ENCODE results near the gene TMEM212. TPM values are rescaled to one million over a fixed set of nuclear protein-coding genes. Genes with fewer than 3 reads are reported as not detected.

The TMEM212 gene
- total and polyA plus RNA-seq, 9 of the 15 experiments (the other 6 are each of a cell fraction or from before 2014, with no cell fraction given), result not detected

DNA sequence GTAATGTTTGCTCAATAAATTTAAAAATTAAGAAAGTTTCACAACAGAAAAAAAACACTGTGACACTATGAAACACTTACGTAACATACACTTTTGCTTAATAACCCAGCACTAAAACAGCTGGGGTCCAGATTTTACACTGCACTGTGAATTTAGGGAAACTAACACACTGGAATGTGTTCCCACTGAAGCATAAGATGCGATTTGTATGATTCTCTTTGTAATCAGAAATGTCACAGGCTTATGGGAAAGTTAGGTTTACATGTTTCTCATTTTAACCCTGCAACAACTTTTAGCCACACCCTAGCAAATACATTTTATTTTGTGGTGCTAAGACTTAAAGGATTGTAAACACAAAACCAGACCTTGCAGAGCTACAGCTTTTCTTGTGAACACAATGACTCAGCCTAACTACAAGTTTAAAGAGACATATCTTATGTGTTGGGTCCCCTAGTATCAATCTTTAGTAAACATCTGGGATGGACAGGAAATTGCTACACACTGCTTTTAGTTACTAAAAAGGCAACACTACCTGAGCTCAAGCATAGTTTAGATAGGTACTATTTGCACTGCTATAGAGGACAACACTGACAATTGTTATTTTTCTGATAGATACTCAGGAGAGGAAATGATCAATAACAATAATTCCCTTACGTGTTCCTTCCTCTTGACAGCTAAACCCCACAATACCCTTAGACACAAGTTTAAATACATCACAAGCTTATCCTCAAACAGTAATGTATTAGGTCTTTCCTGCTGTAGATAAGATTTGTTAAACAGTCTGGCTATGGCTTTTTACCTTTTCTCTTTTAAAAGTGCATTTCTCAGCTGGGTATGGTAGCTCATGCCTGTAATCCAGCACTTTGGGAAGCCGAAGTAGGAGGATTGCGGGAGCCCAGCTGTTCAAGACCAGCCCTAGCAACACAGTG lies 36.7 kb upstream of the TMEM212 start (continued):
- TF ChIP-seq, protein P1, sequence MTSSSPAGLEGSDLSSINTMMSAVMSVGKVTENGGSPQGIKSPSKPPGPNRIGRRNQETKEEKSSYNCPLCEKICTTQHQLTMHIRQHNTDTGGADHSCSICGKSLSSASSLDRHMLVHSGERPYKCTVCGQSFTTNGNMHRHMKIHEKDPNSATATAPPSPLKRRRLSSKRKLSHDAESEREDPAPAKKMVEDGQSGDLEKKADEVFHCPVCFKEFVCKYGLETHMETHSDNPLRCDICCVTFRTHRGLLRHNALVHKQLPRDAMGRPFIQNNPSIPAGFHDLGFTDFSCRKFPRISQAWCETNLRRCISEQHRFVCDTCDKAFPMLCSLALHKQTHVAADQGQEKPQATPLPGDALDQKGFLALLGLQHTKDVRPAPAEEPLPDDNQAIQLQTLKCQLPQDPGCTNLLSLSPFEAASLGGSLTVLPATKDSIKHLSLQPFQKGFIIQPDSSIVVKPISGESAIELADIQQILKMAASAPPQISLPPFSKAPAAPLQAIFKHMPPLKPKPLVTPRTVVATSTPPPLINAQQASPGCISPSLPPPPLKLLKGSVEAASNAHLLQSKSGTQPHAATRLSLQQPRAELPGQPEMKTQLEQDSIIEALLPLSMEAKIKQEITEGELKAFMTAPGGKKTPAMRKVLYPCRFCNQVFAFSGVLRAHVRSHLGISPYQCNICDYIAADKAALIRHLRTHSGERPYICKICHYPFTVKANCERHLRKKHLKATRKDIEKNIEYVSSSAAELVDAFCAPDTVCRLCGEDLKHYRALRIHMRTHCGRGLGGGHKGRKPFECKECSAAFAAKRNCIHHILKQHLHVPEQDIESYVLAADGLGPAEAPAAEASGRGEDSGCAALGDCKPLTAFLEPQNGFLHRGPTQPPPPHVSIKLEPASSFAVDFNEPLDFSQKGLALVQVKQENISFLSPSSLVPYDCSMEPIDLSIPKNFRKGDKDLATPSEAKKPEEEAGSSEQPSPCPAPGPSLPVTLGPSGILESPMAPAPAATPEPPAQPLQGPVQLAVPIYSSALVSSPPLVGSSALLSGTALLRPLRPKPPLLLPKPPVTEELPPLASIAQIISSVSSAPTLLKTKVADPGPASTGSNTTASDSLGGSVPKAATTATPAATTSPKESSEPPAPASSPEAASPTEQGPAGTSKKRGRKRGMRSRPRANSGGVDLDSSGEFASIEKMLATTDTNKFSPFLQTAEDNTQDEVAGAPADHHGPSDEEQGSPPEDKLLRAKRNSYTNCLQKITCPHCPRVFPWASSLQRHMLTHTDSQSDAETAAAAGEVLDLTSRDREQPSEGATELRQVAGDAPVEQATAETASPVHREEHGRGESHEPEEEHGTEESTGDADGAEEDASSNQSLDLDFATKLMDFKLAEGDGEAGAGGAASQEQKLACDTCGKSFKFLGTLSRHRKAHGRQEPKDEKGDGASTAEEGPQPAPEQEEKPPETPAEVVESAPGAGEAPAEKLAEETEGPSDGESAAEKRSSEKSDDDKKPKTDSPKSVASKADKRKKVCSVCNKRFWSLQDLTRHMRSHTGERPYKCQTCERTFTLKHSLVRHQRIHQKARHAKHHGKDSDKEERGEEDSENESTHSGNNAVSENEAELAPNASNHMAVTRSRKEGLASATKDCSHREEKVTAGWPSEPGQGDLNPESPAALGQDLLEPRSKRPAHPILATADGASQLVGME (CRISPR knock-in tag; IDR thresholded peaks at IDR 0.05), result no peak
- TF ChIP-seq SMARCC2 (IDR thresholded peaks at IDR 0.05; ENCODE audit: low read depth) (peak; percentile 77; the same call in 1 of the 2 replicates), MAFF (IDR thresholded peaks at IDR 0.05; ENCODE audit: low read length) (peak; percentile 88), ZNF436 (CRISPR knock-in tag; IDR thresholded peaks at IDR 0.05) (no peak), SNRNP70 (optimal IDR thresholded peaks at IDR 0.05; ENCODE audit: low read depth, low read length) (no peak), EWSR1 (IDR thresholded peaks at IDR 0.05; ENCODE audit: borderline replicate concordance, low read depth, partially characterized antibody) (no peak), SIX5 (IDR thresholded peaks at IDR 0.05; ENCODE audit: borderline replicate concordance in 1 of 2, insufficient read depth in 1 of 2, low read depth in 1 of 2, low read length in 2 of 2) (no peak), POU5F1 (IDR thresholded peaks at IDR 0.05; ENCODE audit: borderline replicate concordance, low read depth, low read length, partially characterized antibody) (no peak), HDGF (IDR thresholded peaks at IDR 0.05) (no peak), ATF7 (IDR thresholded peaks at IDR 0.05) (peak; percentile 32; the same call in 1 of the 2 replicates), HDAC1 (IDR thresholded peaks at IDR 0.05) (0 out of 4 replicates have a peak, but pooled peaks of 1 of the 2 experiments have one; percentile 58), MYC (IDR thresholded peaks at IDR 0.05; ENCODE audit: low read depth, low read length) (no peak), MYC (CRISPR knock-in tag; IDR thresholded peaks at IDR 0.05; ENCODE audit: borderline replicate concordance, low read depth) (no peak), RFX7 (CRISPR knock-in tag; IDR thresholded peaks at IDR 0.05) (no peak)
- TF ChIP-seq, protein P2, sequence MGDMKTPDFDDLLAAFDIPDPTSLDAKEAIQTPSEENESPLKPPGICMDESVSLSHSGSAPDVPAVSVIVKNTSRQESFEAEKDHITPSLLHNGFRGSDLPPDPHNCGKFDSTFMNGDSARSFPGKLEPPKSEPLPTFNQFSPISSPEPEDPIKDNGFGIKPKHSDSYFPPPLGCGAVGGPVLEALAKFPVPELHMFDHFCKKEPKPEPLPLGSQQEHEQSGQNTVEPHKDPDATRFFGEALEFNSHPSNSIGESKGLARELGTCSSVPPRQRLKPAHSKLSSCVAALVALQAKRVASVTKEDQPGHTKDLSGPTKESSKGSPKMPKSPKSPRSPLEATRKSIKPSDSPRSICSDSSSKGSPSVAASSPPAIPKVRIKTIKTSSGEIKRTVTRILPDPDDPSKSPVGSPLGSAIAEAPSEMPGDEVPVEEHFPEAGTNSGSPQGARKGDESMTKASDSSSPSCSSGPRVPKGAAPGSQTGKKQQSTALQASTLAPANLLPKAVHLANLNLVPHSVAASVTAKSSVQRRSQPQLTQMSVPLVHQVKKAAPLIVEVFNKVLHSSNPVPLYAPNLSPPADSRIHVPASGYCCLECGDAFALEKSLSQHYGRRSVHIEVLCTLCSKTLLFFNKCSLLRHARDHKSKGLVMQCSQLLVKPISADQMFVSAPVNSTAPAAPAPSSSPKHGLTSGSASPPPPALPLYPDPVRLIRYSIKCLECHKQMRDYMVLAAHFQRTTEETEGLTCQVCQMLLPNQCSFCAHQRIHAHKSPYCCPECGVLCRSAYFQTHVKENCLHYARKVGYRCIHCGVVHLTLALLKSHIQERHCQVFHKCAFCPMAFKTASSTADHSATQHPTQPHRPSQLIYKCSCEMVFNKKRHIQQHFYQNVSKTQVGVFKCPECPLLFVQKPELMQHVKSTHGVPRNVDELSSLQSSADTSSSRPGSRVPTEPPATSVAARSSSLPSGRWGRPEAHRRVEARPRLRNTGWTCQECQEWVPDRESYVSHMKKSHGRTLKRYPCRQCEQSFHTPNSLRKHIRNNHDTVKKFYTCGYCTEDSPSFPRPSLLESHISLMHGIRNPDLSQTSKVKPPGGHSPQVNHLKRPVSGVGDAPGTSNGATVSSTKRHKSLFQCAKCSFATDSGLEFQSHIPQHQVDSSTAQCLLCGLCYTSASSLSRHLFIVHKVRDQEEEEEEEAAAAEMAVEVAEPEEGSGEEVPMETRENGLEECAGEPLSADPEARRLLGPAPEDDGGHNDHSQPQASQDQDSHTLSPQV (IDR thresholded peaks at IDR 0.05), result peak; percentile 19; the same call in 1 of the 2 replicates
- TF ChIP-seq, protein P3, sequence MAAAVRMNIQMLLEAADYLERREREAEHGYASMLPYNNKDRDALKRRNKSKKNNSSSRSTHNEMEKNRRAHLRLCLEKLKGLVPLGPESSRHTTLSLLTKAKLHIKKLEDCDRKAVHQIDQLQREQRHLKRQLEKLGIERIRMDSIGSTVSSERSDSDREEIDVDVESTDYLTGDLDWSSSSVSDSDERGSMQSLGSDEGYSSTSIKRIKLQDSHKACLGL (CRISPR knock-in tag; IDR thresholded peaks at IDR 0.05; ENCODE audit: borderline replicate concordance, poor library complexity, severe bottlenecking), result no peak
